H1 (cell line): Measurements from ENCODE around the gene GALNTL6. TPM values are rescaled to one million over a fixed set of nuclear protein-coding genes. Genes with fewer than 3 reads are reported as not detected.

Experiments
- CTCF ChIA-PET: fragments of 300-600 bp; sonication (Branson Sonifier 250); formaldehyde crosslinking; loops from one replicate; lab custom pipeline; 2021; ENCODE audit not compliant: partially characterized antibody; lab: Charles Lee
- POLR2A ChIA-PET: fragments of 300-600 bp; sonication (Branson Sonifier 250); formaldehyde crosslinking; loops from one replicate; lab custom pipeline; 2021; ENCODE audit warnings: inconsistent platforms; ENCODE audit not compliant: partially characterized antibody; lab: Charles Lee
- DNase-seq, 2 experiments: peaks; one replicate each; pipeline versions ENCODE4 v3.0.0 to v3.0.0-alpha.2; 2010 to 2022; ENCODE audit warnings: low spot score in 2 of 2, low read depth in 1 of 2, mixed read lengths in 1 of 2
- FAIRE-seq: peaks from 2 replicates; lab custom pipeline; 2011; peaks lifted over from hg19 to GRCh38; lab: Jason Lieb, UNC
- H2AFZ ChIP-seq: 2 replicates; pipeline ENCODE4 v1.8.1; 2012; ENCODE audit warnings: low read length, inconsistent platforms
- H2AK5ac ChIP-seq: 2 replicates; pipeline ENCODE4 v1.6.1; 2013; ENCODE audit warnings: low read depth, low read length
- H2BK120ac ChIP-seq: replicated peaks from 2 replicates; pipeline ENCODE3; 2013; ENCODE audit warnings: low read depth, low read length, inconsistent platforms
- H2BK12ac ChIP-seq: 2 replicates; pipeline ENCODE4 v1.6.1; 2013; ENCODE audit warnings: low read depth, low read length
- H2BK15ac ChIP-seq: 2 replicates; pipeline ENCODE4 v1.6.1; 2013; ENCODE audit warnings: low read length
- H2BK20ac ChIP-seq: 2 replicates; pipeline ENCODE4 v1.6.1; 2013; ENCODE audit warnings: low read length
- H2BK5ac ChIP-seq: 2 replicates; pipeline ENCODE4 v1.6.1; 2013; ENCODE audit warnings: low read depth, low read length
- H3K14ac ChIP-seq: 2 replicates; pipeline ENCODE4 v1.6.1; 2013; ENCODE audit warnings: inconsistent platforms; ENCODE audit not compliant: insufficient read length
- H3K18ac ChIP-seq: 2 replicates; pipeline ENCODE4 v1.6.1; 2013; ENCODE audit warnings: low read length; ENCODE audit errors: extremely low read depth
- H3K23ac ChIP-seq: 2 replicates; pipeline ENCODE4 v1.6.1; 2013; ENCODE audit warnings: inconsistent platforms; ENCODE audit not compliant: insufficient read length
- H3K23me2 ChIP-seq: 2 replicates; pipeline ENCODE4 v1.6.1; 2013; ENCODE audit warnings: low read depth, low read length
- H3K27ac ChIP-seq: 2 replicates; pipeline ENCODE4 v1.6.1; 2011; ENCODE audit warnings: low read depth, low read length, inconsistent platforms
- H3K27me3 ChIP-seq, 4 experiments: replicated peaks in 1 of 4; 1 replicate in 1 of 4; 2 replicates in 3 of 4; pipeline versions ENCODE4 v1.6.1 to v1.8.1; 2011 to 2013; ENCODE audit warnings: low read length in 3 of 4, mild to moderate bottlenecking in 3 of 4, inconsistent platforms in 2 of 4, mixed read lengths in 2 of 4, moderate library complexity in 1 of 4; ENCODE audit not compliant: control insufficient read depth in 3 of 4, insufficient read depth in 3 of 4; ENCODE audit errors: extremely low read depth in 1 of 4
- H3K36me3 ChIP-seq, 4 experiments: 2 replicates each; pipeline versions ENCODE4 v1.6.1 to v1.8.1; 2011 to 2013; ENCODE audit warnings: mild to moderate bottlenecking in 4 of 4, low read length in 3 of 4, moderate library complexity in 2 of 4, control low read depth in 1 of 4, inconsistent platforms in 1 of 4; ENCODE audit not compliant: insufficient read depth in 4 of 4, control insufficient read depth in 2 of 4
- H3K4ac ChIP-seq: replicated peaks from 2 replicates; pipeline ENCODE3; 2013; ENCODE audit warnings: low read length, low read depth, mixed read lengths, inconsistent platforms; ENCODE audit not compliant: insufficient read length
- H3K4me1 ChIP-seq, 4 experiments: replicated peaks in 1 of 4; 1 replicate in 1 of 4; 2 replicates in 3 of 4; pipeline versions ENCODE4 v1.6.1 to v1.8.1; 2011 to 2013; ENCODE audit warnings: low read length in 3 of 4, inconsistent platforms in 2 of 4, mixed read lengths in 1 of 4; ENCODE audit not compliant: insufficient read depth in 4 of 4, control insufficient read depth in 3 of 4
- H3K4me2 ChIP-seq, 2 experiments: 2 replicates each; pipeline versions ENCODE4 v1.6.1 to v1.8.1; 2011 to 2013; ENCODE audit warnings: low read depth in 2 of 2, low read length in 2 of 2, control low read depth in 1 of 2, inconsistent platforms in 1 of 2, mild to moderate bottlenecking in 1 of 2; ENCODE audit not compliant: insufficient read depth in 1 of 2
- H3K4me3 ChIP-seq, 4 experiments: fragments of 200-600, 300-600 bp in 1 of 4; sonication (generic), shearing (Covaris generic), sonication (Bioruptor Twin) in 1 of 4; 2 replicates each; pipeline versions ENCODE4 v1.5.1 to v1.8.1; 2011 to 2016; ENCODE audit warnings: low read length in 4 of 4, low read depth in 3 of 4, control low read depth in 2 of 4, inconsistent platforms in 2 of 4, mild to moderate bottlenecking in 2 of 4, mixed read lengths in 1 of 4, moderate library complexity in 1 of 4; ENCODE audit not compliant: insufficient read depth in 2 of 4; ENCODE audit errors: extremely low read depth in 1 of 4
- H3K56ac ChIP-seq: replicated peaks from 2 replicates; pipeline ENCODE3; 2013; ENCODE audit warnings: low read depth, mild to moderate bottlenecking, mixed read lengths, low read length, inconsistent platforms; ENCODE audit not compliant: insufficient read length
- H3K79me1 ChIP-seq: 2 replicates; pipeline ENCODE4 v1.6.1; 2013; ENCODE audit warnings: low read depth, low read length, control low read depth
- H3K79me2 ChIP-seq, 2 experiments: 2 replicates each; pipeline versions ENCODE4 v1.6.1 to v1.8.1; 2012 to 2013; ENCODE audit warnings: low read length in 2 of 2, mild to moderate bottlenecking in 2 of 2, inconsistent platforms in 1 of 2; ENCODE audit not compliant: insufficient read depth in 2 of 2, control insufficient read depth in 1 of 2
- H3K9ac ChIP-seq, 4 experiments: replicated peaks in 1 of 4; 1 replicate in 1 of 4; 2 replicates in 3 of 4; pipeline versions ENCODE4 v1.6.1 to v1.8.1; 2011 to 2013; ENCODE audit warnings: low read depth in 3 of 4, low read length in 3 of 4, control low read depth in 2 of 4, mild to moderate bottlenecking in 2 of 4, moderate library complexity in 2 of 4, inconsistent platforms in 1 of 4; ENCODE audit errors: extremely low read depth in 1 of 4
- H3K9me3 ChIP-seq, 2 experiments: 2 replicates each; pipeline versions ENCODE4 v1.6.1 to v1.8.1; 2012 to 2013; ENCODE audit warnings: mild to moderate bottlenecking in 2 of 2, moderate library complexity in 2 of 2, control low read depth in 1 of 2, inconsistent platforms in 1 of 2, low read depth in 1 of 2, low read length in 1 of 2, mixed read lengths in 1 of 2; ENCODE audit not compliant: insufficient read depth in 2 of 2
- H4K20me1 ChIP-seq, 2 experiments: replicated peaks in 1 of 2; 2 replicates each; pipeline versions ENCODE3 to v1.8.1; 2011 to 2013; ENCODE audit warnings: inconsistent platforms in 2 of 2, low read length in 2 of 2, mild to moderate bottlenecking in 1 of 2; ENCODE audit not compliant: insufficient read depth in 2 of 2, control insufficient read depth in 1 of 2
- H4K5ac ChIP-seq: 2 replicates; pipeline ENCODE4 v1.6.1; 2013; ENCODE audit warnings: low read length, low read depth, mixed read lengths, inconsistent platforms; ENCODE audit not compliant: insufficient read length
- H4K8ac ChIP-seq: 2 replicates; pipeline ENCODE4 v1.8.0; 2013; ENCODE audit warnings: mild to moderate bottlenecking, moderate library complexity, low read length, inconsistent platforms; ENCODE audit not compliant: insufficient read depth; ENCODE audit errors: extremely low read depth
- H4K91ac ChIP-seq: replicated peaks from 2 replicates; pipeline ENCODE3; 2013; ENCODE audit warnings: low read length, mixed read lengths, inconsistent platforms; ENCODE audit not compliant: insufficient read length
- ATF3 ChIP-seq: IDR thresholded peaks from 2 replicates; pipeline ENCODE4 v1.6.1; 2011; ENCODE audit warnings: low read depth, mild to moderate bottlenecking, low read length; ENCODE audit not compliant: insufficient read depth
- CHD1 ChIP-seq: IDR thresholded peaks from 2 replicates; pipeline ENCODE4 v1.6.1; 2012; ENCODE audit warnings: low read depth, low read length, improper control_type of control experiment
- EZH2 ChIP-seq: fragments of 200-600 bp; sonication (generic); IDR thresholded peaks from 2 replicates; pipeline ENCODE4 v1.7.1; 2012; ENCODE audit warnings: low read depth, mild to moderate bottlenecking, moderate library complexity, low read length, inconsistent platforms; ENCODE audit not compliant: severe bottlenecking
- HDAC6 ChIP-seq: IDR thresholded peaks from one replicate; pipeline ENCODE4 v1.7.1; 2012; ENCODE audit warnings: low read depth, mild to moderate bottlenecking, inconsistent platforms, low read length, moderate library complexity
- MAFK ChIP-seq: IDR thresholded peaks from 2 replicates; pipeline ENCODE4 v1.6.1; 2012; ENCODE audit warnings: low read depth, mild to moderate bottlenecking, improper control_type of control experiment, low read length
- RFX5 ChIP-seq: IDR thresholded peaks from 2 replicates; pipeline ENCODE4 v1.6.1; 2011; ENCODE audit warnings: low read depth, low read length, improper control_type of control experiment, borderline replicate concordance
- TEAD4 ChIP-seq: IDR thresholded peaks from 2 replicates; pipeline ENCODE4 v1.6.1; 2012; ENCODE audit warnings: low read depth, low read length, inconsistent platforms, mixed read lengths
- WGBS, 2 experiments: shearing (Covaris generic) in 1 of 2; methylation state at CpG; one replicate each; pipeline versions ENCODE4 v1.1.6 to v1.1.7; 2013 to 2015; ENCODE audit warnings: low lambda C conversion rate in 2 of 2, mixed read lengths in 2 of 2, inconsistent platforms in 1 of 2, low coverage in 1 of 2, missing lambda C conversion rate in 1 of 2; ENCODE audit not compliant: insufficient replicate concordance in 2 of 2, insufficient coverage in 1 of 2, insufficient read length in 1 of 2; ENCODE audit errors: extremely low coverage in 1 of 2, missing lambda C conversion rate in 1 of 2; 5-methylcytosine and 5-hydroxymethylcytosine counted together
- polyA plus RNA-seq, 7 experiments: library from polyadenylated mRNA; depleted of rRNA in 3 of 7; stranded (reverse) in 5 of 7; unstranded in 2 of 7; fragments of >200 nt in 5 of 7; fragments of 200-250 nt in 2 of 7; gene quantifications; 1 replicate in 5 of 7; 2 replicates in 1 of 7; 4 replicates in 1 of 7; pipeline versions ENCODE4 v1.2.1 to v1.2.3, GENCODE V29; 2011 to 2013; ENCODE audit warnings: missing spikeins in 2 of 7, mixed read lengths in 2 of 7
- total RNA-seq: library from RNA; stranded (reverse); fragmentation: NEBNext Ultra II Directional; extraction: Animal tissue kit (Norgen Biotek cat#: 25700); gene quantifications from 2 replicates; pipeline ENCODE4 v1.2.1, GENCODE V29; 2021
- TF ChIP-seq, protein P1 (sequence below): IDR thresholded peaks from 2 replicates; pipeline ENCODE4 v1.6.1; 2012; ENCODE audit warnings: inconsistent platforms

GALNTL6 gene
- total and polyA plus RNA-seq, 2 of the 8 experiments (the other 6 are each of a cell fraction or from before 2014, with no cell fraction given): 0.03 to 0.32 TPM

DNA sequence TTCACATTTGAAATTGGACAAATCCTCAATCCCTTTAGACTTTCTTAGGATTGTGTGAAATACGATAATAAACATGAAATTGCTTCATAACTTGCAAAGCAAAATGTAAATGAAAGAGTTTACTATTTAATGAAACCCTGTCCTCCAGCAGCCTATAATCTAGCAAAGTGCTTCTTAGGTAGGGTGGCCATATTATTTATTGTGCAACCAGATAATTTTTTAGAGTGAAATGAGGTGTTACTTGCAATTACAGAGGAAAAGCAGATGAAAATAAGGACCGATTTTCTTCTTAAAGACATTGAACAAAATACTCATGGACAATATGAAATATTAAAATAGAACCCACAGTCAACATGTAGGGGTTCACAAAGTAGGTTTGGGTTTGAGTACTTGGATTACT lies 1239.2 kb downstream of the GALNTL6 start:
- H3K9ac ChIP-seq: no peak overlapping the region
- CTCF ChIA-PET: interaction anchor here (0.9 to 6.8 kb wide), 3 partner anchors 15 to 31 kb away, joined by 3 to 39 read pairs (median 3); no protein-coding TSS in a partner anchor

More for the DNA sequence above, 1239.2 kb downstream of the GALNTL6 start:
- Histone ChIP-seq H4K91ac (no peak overlapping the region), H2BK15ac (no peak overlapping the region), H3K23ac (no peak overlapping the region), H4K8ac (no peak overlapping the region), H3K9me3 (no peaks in the 10 kb centered on the region), H2BK20ac (no peak overlapping the region), H3K18ac (no peak overlapping the region), H3K4me2 (no peak overlapping the region), H3K27ac (no peak overlapping the region), H3K4ac (no peak overlapping the region), H2BK5ac (no peak overlapping the region), H3K4me3 (no peak overlapping the region), H4K5ac (no peak overlapping the region), H4K20me1 (no peaks in the 10 kb centered on the region), H3K79me1 (no peaks in the 10 kb centered on the region), H3K27me3 (no peaks in the 10 kb centered on the region), H2AFZ (no peak overlapping the region), H3K56ac (no peak overlapping the region), H2BK120ac (no peak overlapping the region), H2AK5ac (no peak overlapping the region), H3K36me3 (no peaks in the 10 kb centered on the region), H2BK12ac (no peak overlapping the region), H3K23me2 (no peaks in the 10 kb centered on the region), H3K79me2 (no peaks in the 10 kb centered on the region), H3K14ac (no peak overlapping the region), H3K4me1 (no peaks in the 10 kb centered on the region; a peak in 1 of 7 replicates)
- TF ChIP-seq TEAD4 (no peak), MAFK (no peak), RFX5 (no peak), CHD1 (no peak), ATF3 (no peak), EZH2 (no peak), HDAC6 (no peak)
- TF ChIP-seq, protein P1, sequence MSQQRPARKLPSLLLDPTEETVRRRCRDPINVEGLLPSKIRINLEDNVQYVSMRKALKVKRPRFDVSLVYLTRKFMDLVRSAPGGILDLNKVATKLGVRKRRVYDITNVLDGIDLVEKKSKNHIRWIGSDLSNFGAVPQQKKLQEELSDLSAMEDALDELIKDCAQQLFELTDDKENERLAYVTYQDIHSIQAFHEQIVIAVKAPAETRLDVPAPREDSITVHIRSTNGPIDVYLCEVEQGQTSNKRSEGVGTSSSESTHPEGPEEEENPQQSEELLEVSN: no peak
- POLR2A ChIA-PET: no interaction called here
- 89% methylated on average over 2 of the region's 2 CpGs; no CpG with 5 or more reads in 1 of the 2 experiments for whole genome bisulfite sequencing, 2 experiments
- DNase-seq (no peak), FAIRE-seq (no peak)
